Prostate gland (tissue), 2 donors: ENCODE results near the gene EFNA3. TPM values are rescaled to one million over a fixed set of nuclear protein-coding genes. Genes with fewer than 3 reads are reported as not detected.

ENCODE experiments used
- DNase-seq: peaks from one replicate; pipeline ENCODE4 v3.0.0-alpha.2; 2019; ENCODE audit warnings: low spot score
- H3K27ac ChIP-seq, 2 donors: fragments of 200-600 bp; sonication (generic); 2 replicates each; pipeline ENCODE4 v1.5.1; 2017 to 2019
- H3K27me3 ChIP-seq: fragments of 200-600 bp; sonication (generic); replicated peaks from 2 replicates; pipeline ENCODE4 v1.5.1; 2019; ENCODE audit not compliant: insufficient read depth
- H3K36me3 ChIP-seq, 2 donors: fragments of 200-600 bp; sonication (generic); 1 replicate in 1 of 2; 2 replicates in 1 of 2; pipeline versions ENCODE4 v1.5.1 to v1.8.1; 2017 to 2019
- H3K4me1 ChIP-seq: fragments of 200-600 bp; sonication (generic); replicated peaks from 2 replicates; pipeline ENCODE4 v1.5.1; 2019
- H3K4me3 ChIP-seq, 2 donors: fragments of 200-600 bp; sonication (generic); 2 replicates each; pipeline ENCODE4 v1.5.1; 2017 to 2019
- H3K9me3 ChIP-seq: fragments of 200-600 bp; sonication (generic); 2 replicates; pipeline ENCODE4 v1.5.1; 2017
- CTCF ChIP-seq, 4 experiments: fragments of 200-600 bp in 2 of 4; fragments of 450-650 bp in 2 of 4; sonication (generic) in 2 of 4; IDR thresholded peaks; 1 replicate in 3 of 4; 2 replicates in 1 of 4; pipeline ENCODE4 v1.5.1; 2016 to 2019; ENCODE audit warnings: antibody characterized with exemption in 4 of 4, mild to moderate bottlenecking in 2 of 4, moderate library complexity in 2 of 4
- POLR2A ChIP-seq: fragments of 450-650 bp; IDR thresholded peaks from one replicate; pipeline ENCODE4 v1.6.1; 2016; ENCODE audit warnings: antibody characterized with exemption, mild to moderate bottlenecking
- POLR2AphosphoS5 ChIP-seq: sonication (generic); formaldehyde crosslinking; IDR thresholded peaks from one replicate; pipeline ENCODE4 v1.6.1; 2017; ENCODE audit warnings: antibody characterized with exemption
- WGBS: methylation state at CpG from one replicate; pipeline ENCODE4 v1.1.5; 2018; 5-methylcytosine and 5-hydroxymethylcytosine counted together
- intact Hi-C: fragments of 100-400 bp; cut with DNase I; formaldehyde crosslinking; loops from one replicate; pipeline ENCODE4 v1.14.2; 2022
- total RNA-seq, 2 donors: library from RNA; depleted of rRNA; stranded (reverse); fragments of >200 nt; gene quantifications; one replicate each; pipeline ENCODE4 v1.1.0, GENCODE V29; 2016

Gene EFNA3
- total RNA-seq, 2 donors from 2014 or later = 5.9 to 8.4 TPM

GRCh38 chr1:155048449-155049334, 29.9 kb upstream of the EFNA3 start:
- Histone ChIP-seq H3K27me3 (no peaks in the 10 kb centered on the region), H3K4me1 (peaks cover 19% of the 10 kb centered on the region), H3K4me3 (no peak overlapping the region), H3K27ac (peak overlapping the region; percentile 92 to 93), H3K9me3 (no peaks in the 10 kb centered on the region), H3K36me3 (no peaks in the 10 kb centered on the region)
- no peak for DNase-seq
- intact Hi-C loops = no loop called here
- 89% methylated on average over 8 of the region's 8 CpGs for WGBS
- TF ChIP-seq CTCF (IDR thresholded peaks at IDR 0.05) = no peak
- no peak for TF ChIP-seq POLR2A
- no peak for TF ChIP-seq POLR2AphosphoS5

- peak; percentile 69 for DNase-seq
- peak overlapping the region; percentile 92 to 93 for H3K27ac ChIP-seq
- no peaks in the 10 kb centered on the region for H3K9me3 ChIP-seq
- TF ChIP-seq POLR2AphosphoS5 (peak; percentile 50), POLR2A (no peak)
- peak overlapping the region; percentile 71 to 74 for H3K4me3 ChIP-seq
- peaks cover 19% of the 10 kb centered on the region for H3K4me1 ChIP-seq
- intact Hi-C loops = loop anchor here (2.0 to 5.0 kb wide), 2 partner anchors 35 to 88 kb away; partner anchors contain the start of gene PYGO2
- 8% methylated on average over 10 of the region's 10 CpGs for WGBS
- H3K27me3 ChIP-seq = no peaks in the 10 kb centered on the region
- no peaks in the 10 kb centered on the region for H3K36me3 ChIP-seq
These were observed 28.7 kb upstream of the EFNA3 start for GRCh38 chr1:155049651-155050559.

GRCh38 chr1:155050560-155051341, 27.9 kb upstream of the EFNA3 start, which contains the start of gene ADAM15:
TSS of gene ADAM15 (plus strand) at chr1:155051316. CDS start at chr1:155051387, 71 bp downstream.
- H3K27ac ChIP-seq = peak within 1 kb of the TSS; percentile 92 to 93
- WGBS = under 1% methylated on average over 58 of the region's 99 CpGs
- no peaks in the 10 kb centered on the region for H3K27me3 ChIP-seq
- H3K36me3 ChIP-seq = no peaks in the 10 kb centered on the region
- peak within 1 kb of the TSS; percentile 71 to 74 for H3K4me3 ChIP-seq
- H3K4me1 ChIP-seq = peaks cover 19% of the 10 kb centered on the region
- intact Hi-C loops = loop anchor here (2.0 to 5.0 kb wide), 2 partner anchors 34 to 88 kb away; partner anchors contain the start of gene PYGO2
- no peaks in the 10 kb centered on the region for H3K9me3 ChIP-seq
- peak; percentile 83 to 96 (median 90) for TF ChIP-seq CTCF (IDR thresholded peaks at IDR 0.05)
- TF ChIP-seq POLR2A = peak; percentile 17
- peak; percentile 41 for TF ChIP-seq POLR2AphosphoS5
- DNase-seq = peak; percentile 77

GRCh38 chr1:155051342-155051776, 27.3 kb upstream of the EFNA3 start:
- WGBS = under 1% methylated on average over 23 of the region's 31 CpGs
- H3K36me3 ChIP-seq = peaks cover 0 to 3% of the 10 kb centered on the region in 2 donors
- H3K9me3 ChIP-seq = no peaks in the 10 kb centered on the region
- peak overlapping the region; percentile 92 to 93 for H3K27ac ChIP-seq
- H3K4me1 ChIP-seq = peaks cover 19% of the 10 kb centered on the region
- intact Hi-C loops = loop anchor here (2.0 to 5.0 kb wide), 2 partner anchors 33 to 89 kb away; partner anchors contain the start of gene PYGO2
- TF ChIP-seq CTCF (IDR thresholded peaks at IDR 0.05) (no peak), POLR2A (peak; percentile 67), POLR2AphosphoS5 (no peak)
- DNase-seq = no peak
- H3K4me3 ChIP-seq = peak overlapping the region; percentile 71 to 74
- H3K27me3 ChIP-seq = no peaks in the 10 kb centered on the region
